GOT3 (cell line): ENCODE results near the gene DOK3.
A peak's percentile ranks its signal among the peaks of the same experiment; 100 is the strongest.

Source experiments
- DNase-seq: peaks from one replicate; lab custom pipeline; 2025; ENCODE audit warnings: mixed read lengths; lab: John Stamatoyannopoulos, UW

Gene DOK3

GRCh38 chr5:177509381-177509951 is at the start of gene DOK3:
Gene DOK3, minus strand, starts transcription at chr5:177509826. Its CDS starts 286 bp downstream, at chr5:177509540.
- no peak for DNase-seq

DNA sequence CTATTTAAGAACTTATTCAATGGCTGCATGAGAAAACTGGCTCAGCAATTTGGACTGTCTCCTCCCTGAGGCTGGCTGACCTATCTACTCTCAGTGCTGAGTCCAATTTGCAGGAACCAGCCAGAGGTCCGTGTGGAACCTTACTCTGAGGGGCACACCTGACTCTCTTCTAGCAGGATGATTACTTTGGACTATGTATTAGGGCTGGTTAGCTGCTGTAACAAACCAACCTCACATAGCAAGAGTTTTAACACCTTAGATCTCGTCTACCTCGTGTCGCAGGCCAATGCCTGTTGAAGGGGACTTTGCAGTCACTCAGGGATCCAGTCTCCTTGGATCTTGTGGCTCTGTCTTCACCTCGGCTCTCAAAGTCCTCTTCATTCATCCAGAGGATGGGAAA is 48.2 kb upstream of the DOK3 start:
- no peak for DNase-seq

GRCh38 chr5:177557041-177557647 is 47.5 kb upstream of the DOK3 start:
- DNase-seq, result no peak

DNA sequence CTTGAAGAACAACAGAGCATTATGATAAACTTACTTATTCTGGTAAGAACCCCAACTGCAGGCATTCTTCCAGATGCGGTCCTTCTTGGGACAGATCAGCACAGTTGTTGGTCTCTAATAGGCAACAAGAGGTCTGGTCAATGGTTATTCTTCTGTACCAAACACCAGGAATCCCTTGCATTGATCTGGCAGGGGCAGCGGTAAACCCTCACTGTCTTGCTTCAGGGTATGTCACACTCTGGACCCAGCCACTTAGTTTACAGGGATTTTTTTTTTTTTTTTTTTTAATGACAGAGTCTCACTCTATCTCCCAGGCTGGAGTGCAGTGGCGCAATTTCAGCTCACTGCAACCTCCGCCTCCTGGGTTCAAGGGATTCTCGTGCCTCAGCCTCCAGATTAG is 46.0 kb upstream of the DOK3 start:
- no peak for DNase-seq

DNA sequence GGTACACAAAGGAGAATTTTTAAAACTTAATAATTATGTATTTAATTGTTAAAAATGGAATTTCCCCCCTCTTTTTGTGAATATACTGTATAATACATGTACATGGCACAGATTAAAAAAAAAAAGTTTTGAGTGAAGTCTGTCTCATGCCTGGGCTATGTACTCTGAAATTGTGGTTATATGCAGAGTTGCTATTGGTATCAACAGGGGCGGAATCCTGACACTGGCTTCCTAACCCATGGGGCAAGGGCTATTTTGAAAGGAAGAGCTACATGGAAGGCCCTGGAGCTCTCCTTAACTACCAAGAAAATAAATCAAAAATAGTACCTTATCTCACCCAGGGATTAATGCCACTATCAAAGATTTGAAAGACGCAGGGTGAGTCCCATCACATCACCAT is 45.6 kb upstream of the DOK3 start:
- DNase-seq, result no peak

- DNase-seq, result peak; percentile 87
Measured at GRCh38 chr5:177554474-177555111, 45.0 kb upstream of the DOK3 start, which contains the start of gene FAM193B. Gene FAM193B, minus strand, starts transcription at chr5:177554563. Its CDS starts 105 bp downstream, at chr5:177554458.

DNA sequence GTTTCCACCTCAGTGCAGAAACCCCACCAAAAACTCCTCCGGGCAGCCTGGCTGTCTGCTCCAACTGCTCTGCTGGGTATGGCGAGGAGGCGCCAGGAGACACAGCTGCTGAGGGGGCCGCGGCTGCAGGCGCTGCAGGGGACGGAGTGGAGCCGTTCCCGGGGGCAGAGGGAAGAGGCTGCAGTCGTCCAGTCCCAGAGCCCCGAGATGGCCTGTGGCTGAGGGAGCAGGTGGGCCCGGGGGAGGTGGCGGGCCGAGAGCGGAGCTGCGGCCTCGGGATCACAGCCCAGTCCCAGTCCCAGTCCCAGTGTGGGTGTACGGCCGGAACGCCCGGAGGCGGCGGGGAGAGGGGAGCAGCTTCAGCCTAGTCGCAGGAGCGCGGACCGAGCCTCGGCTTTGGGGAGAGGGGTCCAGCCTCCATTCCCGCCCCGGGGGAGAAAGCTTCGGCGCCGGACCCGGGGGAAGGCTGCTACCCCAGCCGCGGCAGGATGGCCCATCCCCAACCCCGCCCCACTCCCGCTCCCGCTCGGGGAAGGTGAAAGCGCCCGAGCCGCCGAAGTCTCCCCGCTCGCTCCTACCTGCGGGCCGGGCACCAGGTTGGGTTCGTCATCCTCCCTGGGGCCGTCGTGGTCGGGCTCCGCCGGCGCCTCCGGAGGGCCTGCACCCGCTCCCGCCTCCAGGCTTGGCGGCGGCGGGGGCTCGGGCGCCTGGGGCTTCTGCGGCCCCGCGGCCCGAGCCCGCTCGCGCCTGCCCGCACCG is 44.2 kb upstream of the DOK3 start:
- DNase-seq, result no peak

DNA sequence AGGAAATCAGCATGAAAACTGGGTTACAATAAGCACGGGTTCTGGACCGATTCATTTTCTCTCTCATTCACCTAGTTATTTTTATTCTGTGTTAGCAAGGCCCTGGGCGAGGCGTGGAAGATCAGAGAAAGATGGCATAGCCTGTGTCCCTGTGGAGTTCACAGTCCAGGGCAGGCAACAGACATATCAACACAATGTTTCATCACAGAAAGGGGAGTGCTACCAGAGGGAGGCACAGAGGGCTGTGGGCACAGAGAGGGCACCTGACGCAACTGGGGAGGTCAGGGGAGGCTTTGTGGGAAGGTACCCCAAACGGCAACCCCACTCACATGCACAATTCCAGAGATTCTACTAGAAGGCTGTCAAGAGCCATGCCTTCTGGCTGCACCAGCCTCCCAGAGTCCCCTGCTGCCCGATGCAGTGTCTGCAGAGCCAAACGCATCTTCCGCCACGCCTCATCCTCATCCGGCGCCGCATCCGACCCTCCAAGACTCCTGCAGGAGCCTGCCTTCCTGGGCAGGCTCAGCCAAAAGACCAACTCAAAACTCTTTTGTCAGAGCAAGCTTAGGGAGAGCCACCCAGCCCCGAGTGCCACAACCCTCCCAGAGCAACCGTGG is 43.3 kb upstream of the DOK3 start:
- no peak for DNase-seq

DNA sequence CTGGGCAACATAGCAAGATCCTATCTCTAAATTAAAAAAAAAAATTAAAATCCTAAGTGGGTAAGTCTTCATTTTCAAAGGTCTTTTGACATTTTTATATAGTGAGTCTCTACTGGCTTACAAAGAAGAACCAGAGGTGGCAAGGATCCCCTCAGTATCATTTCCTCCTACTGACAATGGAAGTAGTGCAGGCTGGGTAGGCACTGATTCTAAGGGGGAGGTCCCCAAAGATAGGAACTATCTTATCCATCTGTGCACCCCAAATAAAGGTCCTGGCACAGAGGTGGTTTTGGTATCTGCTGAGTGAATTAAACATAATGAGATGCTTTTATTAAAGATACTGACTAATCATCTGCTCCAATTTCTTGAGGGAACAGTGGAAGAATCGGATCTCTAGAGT is 40.5 kb upstream of the DOK3 start:
- DNase-seq, result no peak

DNA sequence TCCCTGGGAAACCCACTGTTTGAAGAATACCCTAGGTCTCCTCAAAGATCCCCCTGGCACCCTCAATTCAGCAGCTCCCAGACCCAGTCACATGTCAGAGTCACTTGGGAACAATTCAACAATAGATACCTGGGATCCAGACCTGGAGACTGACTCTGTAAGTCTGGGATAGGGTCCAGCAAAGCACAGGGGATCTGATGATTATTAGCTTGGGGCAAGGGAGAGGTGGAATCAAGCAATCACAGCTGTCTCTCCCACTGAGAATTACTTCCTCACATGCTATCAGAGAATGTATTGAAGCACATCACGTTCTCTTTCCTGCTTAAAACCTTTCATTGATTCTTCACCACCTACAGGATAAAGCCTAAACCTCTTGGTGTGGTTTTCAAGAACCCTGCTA is 38.9 kb upstream of the DOK3 start:
- DNase-seq, result no peak

GRCh38 chr5:177547736-177548135 is 38.1 kb upstream of the DOK3 start:
- DNase-seq, result no peak

- peak; percentile 62 for DNase-seq
Measured at GRCh38 chr5:177546258-177546741, 36.7 kb upstream of the DOK3 start.

DNA sequence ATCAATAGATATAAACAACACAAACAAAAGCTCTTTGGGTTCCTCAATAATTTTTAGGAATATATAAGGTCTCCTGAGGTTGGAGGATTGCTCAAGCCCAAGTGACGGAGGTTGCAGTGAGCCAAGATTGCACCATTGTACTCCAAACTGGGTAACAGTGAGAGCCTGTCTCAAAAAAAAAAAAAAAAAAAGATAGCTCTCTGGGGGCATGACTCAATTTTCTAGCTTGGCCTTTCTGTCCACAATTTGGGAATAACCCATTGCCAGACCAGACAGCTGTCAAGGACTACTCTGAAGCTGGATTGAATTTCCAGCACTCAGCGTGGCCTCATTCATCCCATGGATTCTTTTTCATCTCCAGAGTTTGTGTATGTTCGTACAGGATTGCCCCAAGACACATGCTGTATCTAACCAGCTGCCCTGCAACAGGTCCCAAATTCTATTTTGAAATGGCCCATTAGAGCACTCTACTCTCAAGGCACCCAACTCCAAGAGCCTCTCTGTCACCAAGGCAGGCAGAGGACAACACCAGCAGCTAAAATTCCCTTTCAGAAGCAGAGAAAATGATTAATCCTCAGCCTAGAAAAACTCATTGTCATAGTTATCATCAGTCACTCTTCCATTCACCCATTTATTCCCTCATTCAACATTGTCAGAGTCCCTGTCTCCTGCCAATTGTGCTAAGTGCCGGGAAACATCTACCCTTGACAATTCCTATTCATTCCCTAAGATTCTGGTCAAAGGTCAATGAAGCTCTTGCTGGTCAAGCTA is 36.0 kb upstream of the DOK3 start:
- DNase-seq, result peak; percentile 39

DNA sequence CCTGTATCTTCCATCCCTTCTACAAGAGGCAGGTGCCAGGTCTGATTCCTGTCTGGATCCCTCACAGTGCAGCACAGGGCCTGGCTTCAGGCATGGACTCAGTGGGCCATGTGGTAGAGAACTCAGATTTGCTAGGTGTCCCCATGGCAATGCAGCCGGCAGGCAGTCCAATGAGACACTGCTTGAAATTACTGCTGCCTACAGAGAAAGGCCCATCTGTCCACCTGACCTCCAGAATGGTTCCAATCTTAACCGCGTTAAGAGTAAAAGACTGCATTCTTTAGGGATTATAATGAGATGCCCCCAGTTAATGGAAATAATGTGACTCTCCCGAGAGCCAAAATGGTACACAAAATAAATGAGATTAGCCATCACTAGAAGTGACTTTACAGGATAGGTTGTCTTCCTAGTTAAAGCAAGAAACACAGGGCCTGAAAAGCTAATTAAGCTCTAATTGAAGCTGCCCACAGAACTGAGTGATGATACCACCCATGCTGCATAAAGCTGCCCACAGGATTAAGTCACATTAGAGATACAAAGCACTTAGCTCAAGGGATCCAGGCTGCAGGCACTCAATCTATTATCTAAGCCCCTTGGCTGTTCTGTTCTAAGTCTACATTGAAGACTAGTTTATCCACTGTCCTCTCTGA is 33.3 kb upstream of the DOK3 start:
- DNase-seq, result no peak

DNA sequence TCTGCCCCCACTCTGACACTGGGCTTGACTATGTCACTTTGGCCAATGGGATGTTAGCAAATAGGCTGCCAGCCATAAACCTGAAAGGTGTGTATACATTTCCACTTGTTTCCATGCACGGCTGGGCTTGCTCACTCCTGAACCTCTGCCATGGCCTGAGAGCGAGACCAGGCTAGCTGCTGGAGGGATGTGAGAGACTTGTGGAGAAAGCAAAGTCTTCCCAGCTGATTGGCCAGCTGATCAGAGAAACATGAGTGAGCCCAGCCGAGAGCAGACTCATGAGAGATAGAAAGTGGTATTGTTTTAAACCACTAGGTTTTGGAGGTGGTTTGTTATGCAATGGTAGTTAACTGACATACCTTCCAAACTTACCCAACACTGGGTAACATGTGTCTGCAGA is 30.8 kb upstream of the DOK3 start:
- no peak for DNase-seq

GRCh38 chr5:177539411-177539810 is 29.8 kb upstream of the DOK3 start:
- peak; percentile 24 for DNase-seq

DNA sequence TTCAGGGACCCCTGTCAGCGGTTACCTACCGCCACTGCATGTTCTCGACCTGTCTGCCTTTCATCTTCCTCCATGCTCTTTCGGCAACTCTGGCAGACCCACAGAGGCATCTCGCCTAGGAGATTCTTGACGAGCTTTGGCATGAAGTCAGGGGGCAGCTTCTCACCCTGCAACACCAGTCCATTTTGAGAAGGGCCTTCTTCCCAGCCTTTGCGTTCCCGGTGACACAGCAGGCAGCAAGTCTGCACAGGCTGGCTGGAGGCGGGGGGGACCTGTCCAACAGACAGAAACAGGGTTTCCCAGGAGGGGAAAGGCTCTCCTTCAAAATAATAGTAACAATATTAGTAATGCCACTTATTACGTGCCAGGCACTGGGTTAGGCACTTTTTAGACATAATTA is 29.2 kb upstream of the DOK3 start:
- DNase-seq, result no peak

DNA sequence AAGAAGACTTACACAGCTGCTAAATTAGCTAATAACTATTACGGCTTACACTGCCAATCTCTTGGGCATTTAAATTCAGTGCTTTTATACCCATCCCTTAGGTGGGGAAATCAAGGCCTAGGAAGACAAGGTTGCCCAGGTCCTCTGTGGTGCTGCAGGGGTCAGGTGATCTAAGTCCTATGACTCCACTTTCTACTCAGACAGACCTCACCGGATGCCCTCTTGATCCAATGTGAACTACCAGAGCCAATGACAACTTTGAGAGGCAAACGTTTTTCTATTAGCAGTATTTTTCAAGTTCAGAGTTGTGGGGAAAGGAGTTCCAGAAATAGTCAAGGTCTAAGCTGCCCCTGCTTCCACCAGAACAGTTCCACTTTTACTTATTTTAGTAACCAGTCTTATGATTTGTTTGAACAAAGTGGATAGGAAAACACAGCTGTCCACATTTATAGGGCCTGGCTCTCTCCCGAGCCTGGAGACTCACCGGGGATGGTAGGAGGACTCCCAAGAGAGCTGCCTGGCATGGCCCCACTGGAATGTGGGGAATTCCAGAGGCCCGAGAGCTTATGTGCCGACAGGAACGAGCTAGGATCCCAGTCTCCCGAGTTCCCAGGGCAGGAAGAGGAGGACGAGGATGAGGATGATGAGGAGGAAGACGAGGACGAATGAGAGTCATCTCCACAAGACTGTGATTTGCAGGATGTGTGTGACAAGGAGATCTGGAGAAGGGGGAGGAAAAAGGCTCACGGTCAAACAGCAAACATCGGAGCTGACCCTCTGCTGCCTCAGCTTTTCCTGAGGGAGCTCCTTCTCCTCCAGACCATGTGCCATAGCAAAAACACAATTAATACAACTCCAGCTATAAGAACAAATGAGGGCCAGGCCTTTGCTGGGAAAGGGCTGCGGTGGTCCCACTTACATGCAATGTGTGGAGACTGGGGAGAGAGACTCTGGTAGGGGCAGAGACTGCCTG is 28.0 kb upstream of the DOK3 start:
- peak; percentile 35 for DNase-seq

GRCh38 chr5:177536386-177536785 is 26.8 kb upstream of the DOK3 start:
- DNase-seq, result no peak

GRCh38 chr5:177535125-177535524 is 25.5 kb upstream of the DOK3 start:
- no peak for DNase-seq
